CD4-positive, CD25-positive, alpha-beta regulatory T cell (primary cell): Measurements from ENCODE around the gene PKD1. TPM values are rescaled to one million over a fixed set of nuclear protein-coding genes. Genes with fewer than 3 reads are reported as not detected.

Experiments used
- ATAC-seq, 2 donors: fragments of 150-1000 bp; cut with Tn5 transposase; one replicate each; pipeline ENCODE4 v1.10.0; 2021; ENCODE audit warnings: low read depth in 2 of 2, moderate number of reproducible peaks in 2 of 2, moderate library complexity in 1 of 2
- DNase-seq, 3 donors: peaks; one replicate each; pipeline versions ENCODE4 v3.0.0 to v3.0.0-alpha.2; 2012 to 2022; ENCODE audit warnings: mixed read lengths in 1 of 3
- H3K27ac ChIP-seq: one replicate; pipeline ENCODE4 v1.7.0; 2013; ENCODE audit warnings: mild to moderate bottlenecking, low read length; ENCODE audit not compliant: insufficient read depth, poor library complexity, severe bottlenecking
- H3K27me3 ChIP-seq: one replicate; pipeline ENCODE4 v1.7.0; 2013; ENCODE audit warnings: low read length; ENCODE audit not compliant: control insufficient read depth, insufficient read depth
- H3K36me3 ChIP-seq: one replicate; pipeline ENCODE4 v1.7.0; 2013; ENCODE audit warnings: mild to moderate bottlenecking, low read length, moderate library complexity; ENCODE audit not compliant: control insufficient read depth, insufficient read depth
- H3K4me1 ChIP-seq: 2 replicates; pipeline ENCODE4 v1.7.0; 2013; ENCODE audit warnings: mild to moderate bottlenecking, low read length; ENCODE audit not compliant: insufficient read depth, control insufficient read depth, poor library complexity, severe bottlenecking
- H3K4me3 ChIP-seq: one replicate; pipeline ENCODE4 v1.7.0; 2013; ENCODE audit warnings: low read depth, mild to moderate bottlenecking, low read length, moderate library complexity
- H3K9me3 ChIP-seq, 2 experiments: 1 replicate in 1 of 2; 2 replicates in 1 of 2; pipeline ENCODE4 v1.7.0; 2013; ENCODE audit warnings: low read length in 2 of 2, mild to moderate bottlenecking in 1 of 2, moderate library complexity in 1 of 2; ENCODE audit not compliant: control insufficient read depth in 2 of 2
- H3K27ac Mint-ChIP-seq, 3 donors: one replicate each; pipeline ENCODE4 v1.8.0; 2020 to 2022; ENCODE audit warnings: mild to moderate bottlenecking in 3 of 3, mixed read lengths in 3 of 3, moderate library complexity in 2 of 3
- H3K27me3 Mint-ChIP-seq: one replicate; pipeline ENCODE4 v1.8.0; 2022; ENCODE audit warnings: mild to moderate bottlenecking, mixed read lengths
- H3K36me3 Mint-ChIP-seq: one replicate; pipeline ENCODE4 v1.8.0; 2020; ENCODE audit warnings: mixed read lengths
- H3K4me1 Mint-ChIP-seq, 4 donors: one replicate each; pipeline ENCODE4 v1.8.0; 2020 to 2022; ENCODE audit warnings: mixed read lengths in 4 of 4, mild to moderate bottlenecking in 1 of 4
- H3K4me3 Mint-ChIP-seq, 4 donors: one replicate each; pipeline ENCODE4 v1.8.0; 2020 to 2022; ENCODE audit warnings: mild to moderate bottlenecking in 4 of 4, mixed read lengths in 4 of 4, moderate library complexity in 3 of 4
- H3K9me3 Mint-ChIP-seq, 7 donors: one replicate each; pipeline ENCODE4 v1.8.0; 2020 to 2022; ENCODE audit warnings: mixed read lengths in 7 of 7, mild to moderate bottlenecking in 3 of 7, moderate library complexity in 2 of 7
- polyA plus RNA-seq, 4 donors: library from polyadenylated mRNA; unstranded; fragments of 300-500 nt; fragmentation: Illumina TruSeq; gene quantifications; one replicate each; pipeline ENCODE4 v1.2.3, GENCODE V29; 2021
- total RNA-seq: library from RNA; stranded (reverse); gene quantifications from one replicate; pipeline ENCODE4 v1.2.3, GENCODE V29; 2022

Gene PKD1
- total and polyA plus RNA-seq, 5 donors from 2014 or later: 1.4 to 86.1 (median 2.8) TPM

DNA sequence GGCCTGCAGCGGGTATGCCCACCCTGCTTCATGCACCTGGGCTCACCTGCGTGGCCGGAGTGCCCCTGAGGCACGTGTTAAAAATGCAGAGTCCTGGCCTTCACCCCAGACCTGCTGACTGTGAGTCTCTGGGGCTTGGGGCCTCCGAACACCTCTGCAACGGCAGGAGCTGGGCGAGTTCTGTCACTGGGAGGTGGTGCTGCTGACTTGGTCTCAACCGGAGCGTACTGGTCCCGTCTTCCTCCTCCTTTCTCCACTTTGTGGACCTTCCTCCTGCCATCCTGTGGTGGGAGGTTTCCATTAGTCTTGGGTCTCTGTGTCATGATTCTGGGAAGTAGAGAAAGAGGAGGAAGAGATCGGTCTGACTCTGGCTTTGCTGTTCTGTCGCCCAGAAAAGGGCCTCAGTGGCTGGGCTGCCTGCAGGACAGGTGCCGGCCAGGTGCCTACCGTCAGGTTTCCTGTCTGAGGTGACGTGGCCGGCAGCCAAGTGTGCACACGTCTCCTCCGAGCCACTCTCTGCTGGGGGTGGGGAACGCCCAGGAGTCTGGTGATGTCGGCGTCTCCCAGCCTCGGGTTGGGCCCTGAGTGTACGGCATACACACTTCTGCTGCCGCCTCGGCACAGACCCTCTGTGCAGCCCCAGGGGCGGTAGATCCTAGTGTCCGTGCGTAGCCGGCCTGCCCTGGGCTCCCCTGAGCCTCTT, 81.0 kb downstream of the PKD1 start:
- Mint-ChIP-seq H3K4me1 (peaks cover 0 to 4% (median 1%) of the 10 kb centered on the region in 4 donors), H3K9me3 (no peaks in the 10 kb centered on the region), H3K36me3 (peaks cover 8% of the 10 kb centered on the region), H3K27ac (no peak overlapping the region), H3K4me3 (no peak overlapping the region), H3K27me3 (no peaks in the 10 kb centered on the region)
- H3K36me3 ChIP-seq: peaks cover 30% of the 10 kb centered on the region
- no peaks in the 10 kb centered on the region for H3K27me3 ChIP-seq
- ATAC-seq (no peak), DNase-seq (no peak)
- no peaks in the 10 kb centered on the region for H3K4me1 ChIP-seq
- no peak overlapping the region for H3K27ac ChIP-seq
- H3K4me3 ChIP-seq: no peak overlapping the region
- no peaks in the 10 kb centered on the region for H3K9me3 ChIP-seq

DNA sequence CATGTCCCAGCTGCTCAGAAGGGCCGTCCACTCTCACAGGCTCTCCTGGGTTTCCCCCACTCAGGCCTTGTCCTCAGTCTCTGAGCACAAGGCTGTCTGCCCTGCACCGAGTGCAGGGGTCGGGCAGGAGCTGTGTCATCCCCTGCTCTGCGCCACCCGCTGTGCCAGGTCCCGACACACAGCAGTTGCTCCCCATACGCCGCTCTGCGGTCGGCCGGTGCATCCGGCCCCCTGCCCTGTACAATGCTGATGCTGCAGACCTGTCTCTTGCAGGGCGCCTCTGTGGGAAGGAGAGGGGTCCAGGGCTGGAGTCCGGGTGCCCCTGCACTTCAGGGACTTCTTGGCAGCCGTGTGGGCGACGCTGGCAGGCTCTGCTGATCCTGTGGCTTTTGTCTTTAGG, 81.8 kb downstream of the PKD1 start:
- H3K4me1 ChIP-seq: no peaks in the 10 kb centered on the region
- no peak overlapping the region for H3K4me3 ChIP-seq
- Mint-ChIP-seq H3K27ac (no peak overlapping the region), H3K36me3 (peaks cover 8% of the 10 kb centered on the region), H3K9me3 (no peaks in the 10 kb centered on the region), H3K27me3 (no peaks in the 10 kb centered on the region), H3K4me3 (peak overlapping the region in 1 of 4 donors; percentile 61), H3K4me1 (peaks cover 0 to 8% (median 3%) of the 10 kb centered on the region in 4 donors)
- H3K27ac ChIP-seq: no peak overlapping the region
- ATAC-seq: no peak
- no peak for DNase-seq
- H3K9me3 ChIP-seq: no peaks in the 10 kb centered on the region
- H3K36me3 ChIP-seq: peaks cover 30% of the 10 kb centered on the region
- no peaks in the 10 kb centered on the region for H3K27me3 ChIP-seq

DNA sequence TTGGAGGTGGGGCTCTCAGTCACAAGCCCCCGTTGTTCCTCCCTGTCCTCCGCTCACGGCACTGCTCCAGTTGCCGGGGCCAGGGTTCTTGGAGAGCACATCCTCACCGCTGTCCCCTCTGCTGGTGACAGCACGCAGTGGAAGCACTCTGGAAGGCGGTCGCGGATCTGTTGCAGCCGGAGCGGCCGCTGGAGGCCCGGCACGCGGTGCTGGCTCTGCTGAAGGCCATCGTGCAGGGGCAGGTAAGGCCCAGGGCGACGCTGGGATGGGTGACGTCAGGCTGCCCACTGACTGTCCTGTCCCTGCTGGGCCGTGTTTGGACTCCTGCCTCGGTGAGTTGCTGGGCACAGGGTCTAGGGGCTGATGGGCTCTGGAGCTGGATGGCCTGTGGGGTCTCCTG, 82.5 kb downstream of the PKD1 start:
- H3K27ac ChIP-seq: no peak overlapping the region
- Mint-ChIP-seq H3K4me3 (no peak overlapping the region), H3K9me3 (no peaks in the 10 kb centered on the region), H3K4me1 (peaks cover 0 to 15% (median 5%) of the 10 kb centered on the region in 4 donors), H3K36me3 (peaks cover 6% of the 10 kb centered on the region), H3K27me3 (no peaks in the 10 kb centered on the region), H3K27ac (no peak overlapping the region)
- no peak for DNase-seq
- no peaks in the 10 kb centered on the region for H3K27me3 ChIP-seq
- H3K4me3 ChIP-seq: no peak overlapping the region
- ATAC-seq: no peak
- peaks cover 30% of the 10 kb centered on the region for H3K36me3 ChIP-seq
- H3K4me1 ChIP-seq: peaks cover 7% of the 10 kb centered on the region
- no peaks in the 10 kb centered on the region for H3K9me3 ChIP-seq

DNA sequence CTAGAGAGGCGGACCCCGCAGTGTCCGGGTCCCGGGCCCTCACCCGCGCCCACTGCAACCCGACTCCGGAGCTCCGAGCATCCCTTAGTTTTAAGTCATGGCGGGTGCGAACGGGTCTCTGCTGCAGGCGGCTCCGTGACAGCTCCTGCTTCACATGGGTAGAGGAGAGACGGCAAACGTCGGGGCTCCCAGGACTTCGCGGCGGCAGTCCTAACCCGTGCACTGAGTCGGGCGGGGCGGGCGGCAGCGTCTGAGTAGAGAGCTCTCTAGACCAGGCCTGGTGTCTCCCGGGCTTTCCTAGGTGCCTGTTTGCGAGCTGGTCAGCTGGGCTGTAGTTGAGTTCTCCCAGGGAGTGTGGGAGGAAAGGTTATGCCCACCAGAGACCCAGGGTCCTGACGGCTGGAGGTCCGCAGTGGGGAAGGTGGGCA, 87.6 kb downstream of the PKD1 start:
- DNase-seq (no peak), ATAC-seq (no peak)
- no peaks in the 10 kb centered on the region for H3K9me3 Mint-ChIP-seq
- H3K4me3 Mint-ChIP-seq: peak overlapping the region; percentile 91 to 96 (median 93)
- no peaks in the 10 kb centered on the region for H3K36me3 Mint-ChIP-seq
- no peaks in the 10 kb centered on the region for H3K27me3 Mint-ChIP-seq
- peaks cover 4 to 22% (median 8%) of the 10 kb centered on the region in 4 donors for H3K4me1 Mint-ChIP-seq
- Histone ChIP-seq H3K36me3 (peaks cover 5% of the 10 kb centered on the region), H3K4me1 (peaks cover 18% of the 10 kb centered on the region), H3K27me3 (no peaks in the 10 kb centered on the region), H3K9me3 (no peaks in the 10 kb centered on the region), H3K27ac (peak overlapping the region; percentile 65), H3K4me3 (peak overlapping the region; percentile 83)
- H3K27ac Mint-ChIP-seq: peak overlapping the region; percentile 74 to 75 (median 74)

DNA sequence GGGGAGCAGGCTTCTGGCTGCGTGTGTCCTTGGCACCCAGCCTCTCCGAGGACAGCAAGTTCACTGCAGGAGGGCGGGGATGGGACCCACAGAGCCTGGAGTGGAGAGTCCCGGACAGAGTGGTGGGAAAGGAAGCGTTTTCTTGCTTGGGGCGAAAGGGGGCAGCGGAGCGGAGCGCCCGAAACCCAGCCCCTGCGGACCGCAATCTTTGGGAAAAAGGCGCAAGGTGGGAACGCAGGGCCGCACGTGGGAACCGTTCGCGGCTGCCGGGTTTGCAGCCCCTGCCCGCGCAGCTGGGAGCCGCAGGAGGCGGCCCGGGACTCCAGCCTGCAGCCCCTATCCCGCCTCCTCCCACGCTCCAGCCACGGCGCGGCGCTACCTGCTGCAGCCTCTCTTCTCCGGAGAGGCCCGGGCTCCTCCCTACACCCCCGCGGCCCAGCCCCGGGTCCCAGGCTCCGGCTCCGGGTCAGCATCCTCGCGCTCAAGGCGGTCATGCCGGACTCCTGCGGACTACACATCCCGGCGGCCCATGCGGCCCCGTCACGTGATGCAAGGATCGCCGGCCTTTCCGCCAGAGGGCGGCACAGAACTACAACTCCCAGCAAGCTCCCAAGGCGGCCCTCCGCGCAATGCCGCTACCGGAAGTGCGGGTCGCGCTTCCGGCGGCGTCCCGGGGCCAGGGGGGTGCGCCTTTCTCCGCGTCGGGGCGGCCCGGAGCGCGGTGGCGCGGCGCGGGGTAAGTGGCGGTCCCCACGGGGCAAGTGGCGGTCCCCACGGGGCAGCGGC, 88.2 kb downstream of the PKD1 start, which contains the start of the genes NTHL1 and TSC2:
Gene NTHL1, minus strand, starts transcription at position 505 of the 786 bp plus-strand sequence. Its CDS starts 11 bp downstream, at position 494.
Gene TSC2, plus strand, starts transcription at position 656 of the 786 bp plus-strand sequence. CDS start 631 bp downstream, outside the sequence.
- H3K36me3 Mint-ChIP-seq: no peaks in the 10 kb centered on the region
- H3K27ac Mint-ChIP-seq: peak within 1 kb of the TSS; percentile 74 to 86 (median 74)
- peak within 1 kb of the TSS; percentile 93 to 96 (median 94) for H3K4me3 Mint-ChIP-seq
- Histone ChIP-seq H3K9me3 (no peaks in the 10 kb centered on the region), H3K4me3 (peak within 1 kb of the TSS; percentile 83), H3K27me3 (no peaks in the 10 kb centered on the region), H3K27ac (peak within 1 kb of the TSS; percentile 65), H3K4me1 (peaks cover 18% of the 10 kb centered on the region), H3K36me3 (peaks cover 3% of the 10 kb centered on the region)
- peaks cover 4 to 22% (median 7%) of the 10 kb centered on the region in 4 donors for H3K4me1 Mint-ChIP-seq
- peak; percentile 94 to 97 for ATAC-seq
- no peaks in the 10 kb centered on the region for H3K27me3 Mint-ChIP-seq
- peak; percentile 90 to 96 (median 92) for DNase-seq
- H3K9me3 Mint-ChIP-seq: no peaks in the 10 kb centered on the region

DNA sequence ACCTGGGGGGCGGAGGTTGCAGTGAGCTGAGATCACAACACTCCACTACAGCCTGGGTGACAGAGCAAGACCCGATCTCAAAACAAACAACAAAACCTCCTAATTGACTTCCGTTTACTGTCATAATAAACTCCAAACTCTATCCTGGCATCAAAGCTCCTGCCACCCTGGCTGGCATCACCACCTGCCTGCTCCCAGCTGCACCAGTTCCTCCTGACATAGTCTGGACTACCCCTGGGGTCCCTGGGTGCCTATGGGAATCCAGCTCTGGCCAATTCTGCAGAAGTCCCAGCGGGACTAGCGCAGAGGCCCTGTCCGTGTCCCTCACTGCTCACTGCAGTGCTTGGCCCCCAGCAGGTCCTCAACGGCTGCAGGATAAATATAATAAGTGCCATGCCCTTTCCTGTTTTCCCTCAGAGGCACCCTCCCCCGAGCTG, 88.8 kb downstream of the PKD1 start:
- Histone ChIP-seq H3K4me3 (peak overlapping the region; percentile 48), H3K27me3 (no peaks in the 10 kb centered on the region), H3K27ac (no peak overlapping the region), H3K36me3 (peaks cover 3% of the 10 kb centered on the region), H3K4me1 (peaks cover 18% of the 10 kb centered on the region), H3K9me3 (no peaks in the 10 kb centered on the region)
- no peaks in the 10 kb centered on the region for H3K9me3 Mint-ChIP-seq
- no peaks in the 10 kb centered on the region for H3K36me3 Mint-ChIP-seq
- peak overlapping the region; percentile 93 to 96 (median 94) for H3K4me3 Mint-ChIP-seq
- H3K4me1 Mint-ChIP-seq: peaks cover 4 to 22% (median 7%) of the 10 kb centered on the region in 4 donors
- DNase-seq: no peak
- H3K27ac Mint-ChIP-seq: peak overlapping the region in 1 of 3 donors; percentile 86
- no peak for ATAC-seq
- H3K27me3 Mint-ChIP-seq: no peaks in the 10 kb centered on the region

DNA sequence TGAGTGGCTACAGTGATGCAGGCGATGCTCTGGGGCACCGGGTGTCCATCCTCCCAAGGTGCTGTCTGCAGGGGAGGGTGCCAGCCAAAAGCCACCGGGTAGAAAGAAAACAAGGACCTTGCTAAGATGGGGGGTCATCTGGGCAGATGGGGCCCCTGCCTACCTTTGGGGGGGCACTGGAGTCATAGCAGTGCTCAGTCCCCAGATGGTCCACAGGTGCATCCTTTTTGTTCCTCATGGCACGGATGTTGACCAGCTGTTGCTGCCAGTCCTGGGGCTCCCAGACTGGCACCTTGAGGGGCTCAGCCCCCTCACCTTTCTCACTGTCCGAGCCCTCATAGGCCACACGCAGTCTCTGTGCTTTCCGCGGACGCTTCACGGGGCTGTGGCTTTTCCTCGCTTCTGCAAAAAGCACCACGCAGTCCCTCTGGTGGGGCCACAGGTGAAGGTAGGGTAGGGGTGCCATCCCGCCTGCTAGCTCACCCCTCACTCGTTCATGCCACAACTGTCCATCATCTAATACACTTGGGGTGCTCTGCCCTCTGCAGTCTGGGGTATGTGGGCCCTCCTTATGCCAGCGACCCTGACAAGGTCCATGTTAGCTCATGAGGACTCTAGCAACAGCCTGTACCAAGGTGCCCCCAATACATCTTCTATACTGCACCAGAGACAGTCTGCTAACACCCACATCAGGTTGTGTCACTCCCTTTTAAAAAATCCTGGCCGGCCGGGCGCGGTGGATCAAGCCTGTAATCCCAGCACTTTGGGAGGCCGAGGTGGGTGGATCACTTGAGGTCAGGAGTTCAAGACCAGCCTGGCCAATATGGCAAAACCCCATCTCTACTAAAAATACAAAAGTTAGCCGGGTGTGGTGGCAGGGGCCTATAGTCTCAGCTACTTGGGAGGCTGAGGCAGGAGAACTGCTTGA, 89.5 kb downstream of the PKD1 start:
- DNase-seq: no peak
- Mint-ChIP-seq H3K4me3 (peak overlapping the region; percentile 29 to 96 (median 93)), H3K4me1 (peaks cover 4 to 22% (median 7%) of the 10 kb centered on the region in 4 donors), H3K9me3 (no peaks in the 10 kb centered on the region), H3K36me3 (no peaks in the 10 kb centered on the region), H3K27ac (no peak overlapping the region), H3K27me3 (no peaks in the 10 kb centered on the region)
- peaks cover 3% of the 10 kb centered on the region for H3K36me3 ChIP-seq
- no peaks in the 10 kb centered on the region for H3K9me3 ChIP-seq
- no peak overlapping the region for H3K27ac ChIP-seq
- ATAC-seq: no peak
- peaks cover 18% of the 10 kb centered on the region for H3K4me1 ChIP-seq
- H3K27me3 ChIP-seq: no peaks in the 10 kb centered on the region
- H3K4me3 ChIP-seq: no peak overlapping the region
